GM12878 (cell line): Measurements from ENCODE around the gene TDRD12. TPM values are rescaled to one million over a fixed set of nuclear protein-coding genes. Genes with fewer than 3 reads are reported as not detected.
"Not testable (repeated sequence)": the region's sequence is repeated elsewhere in the genome, so short reads cannot be mapped to it uniquely, and the experiment has no call there.

ENCODE experiments used
- ATAC-seq: fragments of 200-7000 bp; cut with Tn5 transposase; 3 replicates; pipeline ENCODE4 v1.9.1; 2020; ENCODE audit warnings: mild to moderate bottlenecking, moderate library complexity
- BruUV-seq: library from RNA; stranded (reverse); fragments of 400-500 nt; replicated peaks from 2 replicates; lab custom pipeline; 2021; lab: Mats Ljungman, UMichigan
- CTCF ChIA-PET: fragments of 300-600 bp; sonication (Branson Sonifier 250); formaldehyde crosslinking; extraction: SDS; loops from one replicate; lab custom pipeline; 2021; ENCODE audit warnings: inconsistent platforms; lab: Yijun Ruan, JAX
- POLR2A ChIA-PET: fragments of 350-600 bp; formaldehyde crosslinking; extraction: SDS; loops from one replicate; lab custom pipeline; 2021; ENCODE audit warnings: inconsistent platforms; lab: Charles Lee
- RAD21 ChIA-PET: fragments of 300-600 bp; sonication (Branson Sonifier 250); formaldehyde crosslinking; loops from one replicate; lab custom pipeline; 2023; ENCODE audit warnings: antibody characterized with exemption; ENCODE audit not compliant: unreplicated experiment; lab: Charles Lee
- SMC1A ChIA-PET: fragments of 300-600 bp; sonication (Branson Sonifier 250); formaldehyde crosslinking; loops from one replicate; lab custom pipeline; 2023; ENCODE audit not compliant: unreplicated experiment, uncharacterized antibody; lab: Charles Lee
- DNase-seq: peaks from one replicate; pipeline ENCODE4 v3.0.0-alpha.2; 2011; ENCODE audit warnings: low read depth, low spot score
- FAIRE-seq: peaks from 3 replicates; lab custom pipeline; 2011; peaks lifted over from hg19 to GRCh38; lab: Jason Lieb, UNC
- H2AFZ ChIP-seq: 2 replicates; pipeline ENCODE4 v1.6.0; 2011; ENCODE audit warnings: low read depth, low read length, control low read depth; ENCODE audit not compliant: control insufficient read depth
- H3K27ac ChIP-seq: 2 replicates; pipeline ENCODE4 v1.5.1; 2011; ENCODE audit warnings: control low read depth; ENCODE audit not compliant: control insufficient read depth, insufficient read depth
- H3K27me3 ChIP-seq, 2 experiments: replicated peaks in 1 of 2; 2 replicates each; pipeline versions ENCODE4 v1.6.0 to v1.6.1; 2011; ENCODE audit warnings: low read length in 1 of 2; ENCODE audit not compliant: control insufficient read depth in 2 of 2, insufficient read depth in 2 of 2
- H3K36me3 ChIP-seq, 2 experiments: 2 replicates each; pipeline ENCODE4 v1.5.1; 2011; ENCODE audit warnings: low read length in 1 of 2; ENCODE audit not compliant: control insufficient read depth in 2 of 2, insufficient read depth in 2 of 2
- H3K4me1 ChIP-seq: 2 replicates; pipeline ENCODE4 v1.6.1; 2011; ENCODE audit warnings: mild to moderate bottlenecking, low read length, moderate library complexity, mixed read lengths; ENCODE audit not compliant: control insufficient read depth, insufficient read depth
- H3K4me2 ChIP-seq: 2 replicates; pipeline ENCODE4 v1.6.0; 2011; ENCODE audit warnings: control low read depth; ENCODE audit not compliant: control insufficient read depth, insufficient read depth
- H3K4me3 ChIP-seq: fragments of 200-600 bp; sonication (generic); 2 replicates; pipeline ENCODE4 v1.5.1; 2016
- H3K79me2 ChIP-seq: 2 replicates; pipeline ENCODE4 v1.6.0; 2011; ENCODE audit warnings: low read length; ENCODE audit not compliant: control insufficient read depth, insufficient read depth
- H3K9ac ChIP-seq: 2 replicates; pipeline ENCODE4 v1.8.0; 2011; ENCODE audit warnings: low read length, control low read depth, mixed read lengths; ENCODE audit not compliant: control insufficient read depth, insufficient read depth
- H3K9me3 ChIP-seq: replicated peaks from 3 replicates; pipeline ENCODE4 v1.5.1; 2011; ENCODE audit warnings: mild to moderate bottlenecking, low read length; ENCODE audit not compliant: control insufficient read depth, insufficient read depth
- H4K20me1 ChIP-seq: 2 replicates; pipeline ENCODE4 v1.6.0; 2011; ENCODE audit not compliant: control insufficient read depth, insufficient read depth
- BCL11A ChIP-seq: IDR thresholded peaks from 2 replicates; pipeline ENCODE4 v1.6.1; 2011; ENCODE audit warnings: low read depth, low read length
- WGBS: methylation state at CpG from one replicate; pipeline ENCODE4 v1.1.6; 2016; ENCODE audit warnings: low lambda C conversion rate; ENCODE audit not compliant: insufficient replicate concordance, insufficient coverage; ENCODE audit errors: missing lambda C conversion rate; 5-methylcytosine and 5-hydroxymethylcytosine counted together
- in situ Hi-C: fragments of 300-500 bp; cut with MboI; formaldehyde crosslinking; loops from 9 replicates; pipeline ENCODE4 v1.14.3; 2018; ENCODE audit warnings: mixed read lengths
- intact Hi-C: fragments of 100-400 bp; cut with micrococcal nuclease; formaldehyde crosslinking; loops from one replicate; pipeline ENCODE4 v1.14.2; 2022; ENCODE audit not compliant: unreplicated experiment
- polyA plus RNA-seq, 11 experiments: library from polyadenylated mRNA; depleted of rRNA in 4 of 11; unstranded in 6 of 11; stranded (reverse) in 5 of 11; fragments of >200 nt; fragmentation: Nextera tagmentation in 4 of 11; fragmentation: Illumina TruSeq in 1 of 11; extraction: Ambion mirVana in 4 of 11; extraction: Trizol in 1 of 11; gene quantifications; 1 replicate in 1 of 11; 2 replicates in 10 of 11; pipeline versions ENCODE4 v1.2.1 to v1.2.3, GENCODE V29; 2011 to 2016; ENCODE audit warnings: inconsistent platforms in 2 of 11, missing spikeins in 2 of 11, low read depth in 1 of 11
- total RNA-seq, 4 experiments: library from RNA; depleted of rRNA in 3 of 4; stranded (reverse); fragments of >200 nt in 3 of 4; fragmentation: Illumina TruSeq in 1 of 4; extraction: Trizol in 1 of 4; gene quantifications; 2 replicates each; pipeline versions ENCODE4 v1.2.1 to v1.2.3, GENCODE V29; 2013 to 2021

TDRD12 gene
- total and polyA plus RNA-seq, 10 of the 15 experiments (the other 5 are each of a cell fraction or from before 2014, with no cell fraction given): 0.08 to 0.15 TPM; not detected in 8

GRCh38 chr19:32757189-32757588 is 37.6 kb downstream of the TDRD12 start:
- 13% methylated on average over 3 of the region's 3 CpGs for WGBS
- Histone ChIP-seq H4K20me1 (no peaks in the 10 kb centered on the region), H3K79me2 (no peaks in the 10 kb centered on the region), H3K27ac (no peak overlapping the region), H3K4me1 (no peaks in the 10 kb centered on the region), H3K36me3 (no peaks in the 10 kb centered on the region), H3K4me3 (no peak overlapping the region), H3K4me2 (no peak overlapping the region), H3K9me3 (no peaks in the 10 kb centered on the region), H3K27me3 (no peaks in the 10 kb centered on the region), H3K9ac (no peak overlapping the region), H2AFZ (no peak overlapping the region)
- in situ Hi-C loops: no loop called here
- ChIA-PET CTCF (no interaction called here), POLR2A (no interaction called here), RAD21 (no interaction called here), SMC1A (no interaction called here)
- BruUV-seq: no TSS peak
- intact Hi-C loops: no loop called here
- no peak for TF ChIP-seq BCL11A
- FAIRE-seq: no peak
- no peak for ATAC-seq
- no peak for DNase-seq

GRCh38 chr19:32765365-32765764 is 45.8 kb downstream of the TDRD12 start:
- CTCF ChIA-PET: not testable (repeated sequence)

More at GRCh38 chr19:32765365-32765764, 45.8 kb downstream of the TDRD12 start:
- H3K4me1 ChIP-seq, H3K27ac ChIP-seq, ATAC-seq, H3K79me2 ChIP-seq, H4K20me1 ChIP-seq, DNase-seq, H2AFZ ChIP-seq, H3K36me3 ChIP-seq, BruUV-seq, in situ Hi-C loops, intact Hi-C loops, RAD21 ChIA-PET, H3K9ac ChIP-seq, H3K4me3 ChIP-seq, H3K27me3 ChIP-seq, SMC1A ChIA-PET, POLR2A ChIA-PET, FAIRE-seq, H3K4me2 ChIP-seq, H3K9me3 ChIP-seq: not testable (repeated sequence)
- WGBS: 63% methylated on average over 3 of the region's 5 CpGs
